K562 (cell line): Measurements from ENCODE around the gene HLA-DOB. TPM values are rescaled to one million over a fixed set of nuclear protein-coding genes. Genes with fewer than 3 reads are reported as not detected.

Experiments
- ARID1B ChIP-seq: fragments of 450-650 bp; IDR thresholded peaks from 2 replicates; pipeline ENCODE4 v1.6.1; 2016; ENCODE audit warnings: antibody characterized with exemption, mild to moderate bottlenecking, inconsistent platforms
- BRCA1 ChIP-seq, 2 experiments: fragments of 450-650 bp in 1 of 2; sonication (generic) in 1 of 2; formaldehyde crosslinking in 1 of 2; IDR thresholded peaks; 2 replicates each; pipeline versions ENCODE4 v1.5.0 to v1.6.1; 2017 to 2020; ENCODE audit warnings: mild to moderate bottlenecking in 1 of 2, missing genetic modification reagents in 1 of 2
- ETV6 ChIP-seq, 3 experiments: fragments of 150-350 bp in 1 of 3; sonication (generic) in 1 of 3; formaldehyde crosslinking in 1 of 3; IDR thresholded peaks; 2 replicates each; pipeline versions ENCODE4 v1.6.1 to v1.8.0; 2014 to 2022; ENCODE audit warnings: borderline replicate concordance in 2 of 3, low read depth in 2 of 3, antibody characterized with exemption in 1 of 3, low read length in 1 of 3, mild to moderate bottlenecking in 1 of 3, missing genetic modification reagents in 1 of 3
- FOXM1 ChIP-seq, 2 experiments: fragments of 450-650 bp in 1 of 2; sonication (generic) in 1 of 2; formaldehyde crosslinking in 1 of 2; IDR thresholded peaks; 2 replicates each; pipeline versions ENCODE4 v1.6.1 to v1.9.0; 2017 to 2022; ENCODE audit warnings: low read depth in 2 of 2, mild to moderate bottlenecking in 2 of 2, missing genetic modification reagents in 1 of 2, moderate library complexity in 1 of 2
- FUS ChIP-seq: fragments of 200-400 bp; formaldehyde crosslinking; optimal IDR thresholded peaks from 2 replicates; pipeline ENCODE3; 2017; ENCODE audit warnings: low read depth, low read length
- HDAC1 ChIP-seq, 2 experiments: fragments of 450-650 bp; IDR thresholded peaks; 2 replicates each; pipeline ENCODE4 v1.6.1; 2016 to 2017; ENCODE audit warnings: inconsistent platforms in 1 of 2, mild to moderate bottlenecking in 1 of 2, moderate library complexity in 1 of 2
- HIVEP1 ChIP-seq: fragments of 250-450 bp; sonication (Bioruptor Pico); IDR thresholded peaks from 2 replicates; pipeline ENCODE4 v1.4.0; 2020; ENCODE audit warnings: mild to moderate bottlenecking
- HMGN3 ChIP-seq: IDR thresholded peaks from 2 replicates; pipeline ENCODE4 v1.6.1; 2011; ENCODE audit warnings: borderline replicate concordance, low read depth, mild to moderate bottlenecking, mixed read lengths, low read length; ENCODE audit not compliant: insufficient read length; ENCODE audit errors: extremely low read depth
- HNRNPUL1 ChIP-seq: fragments of 200-400 bp; formaldehyde crosslinking; IDR thresholded peaks from 2 replicates; pipeline ENCODE4 v1.6.1; 2017; ENCODE audit warnings: low read length
- MCM5 ChIP-seq: fragments of 450-650 bp; IDR thresholded peaks from 2 replicates; pipeline ENCODE4 v1.6.1; 2016; ENCODE audit warnings: low read depth
- NCOA6 ChIP-seq: fragments of 450-650 bp; IDR thresholded peaks from 2 replicates; pipeline ENCODE4 v1.6.1; 2017; ENCODE audit warnings: mild to moderate bottlenecking
- PHF8 ChIP-seq: fragments of 200-600 bp; sonication (generic); IDR thresholded peaks from 2 replicates; pipeline ENCODE4 v1.6.1; 2012; ENCODE audit warnings: mixed run types, mild to moderate bottlenecking, inconsistent platforms, low read length, moderate library complexity, borderline replicate concordance
- RB1 ChIP-seq: fragments of 450-650 bp; IDR thresholded peaks from 2 replicates; pipeline ENCODE4 v1.6.1; 2017; ENCODE audit warnings: low read depth, mild to moderate bottlenecking
- SREBF2 ChIP-seq: sonication (generic); formaldehyde crosslinking; IDR thresholded peaks from 2 replicates; pipeline ENCODE4 v1.4.0; 2020; ENCODE audit warnings: mild to moderate bottlenecking, missing genetic modification reagents
- STAT6 ChIP-seq: sonication (generic); formaldehyde crosslinking; IDR thresholded peaks from 2 replicates; pipeline ENCODE4 v1.8.1; 2023; ENCODE audit warnings: mild to moderate bottlenecking, missing genetic modification reagents
- TAF1 ChIP-seq: IDR thresholded peaks from 2 replicates; pipeline ENCODE4 v1.6.1; 2011; ENCODE audit warnings: mild to moderate bottlenecking, low read length, moderate library complexity; ENCODE audit not compliant: insufficient read depth, control insufficient read depth, severe bottlenecking; ENCODE audit errors: extremely low read depth
- ZNF124 ChIP-seq: sonication (generic); formaldehyde crosslinking; IDR thresholded peaks from 2 replicates; pipeline ENCODE4 v1.8.1; 2022; ENCODE audit warnings: missing genetic modification reagents
- ZNF224 ChIP-seq: sonication (generic); formaldehyde crosslinking; IDR thresholded peaks from 2 replicates; pipeline ENCODE4 v1.8.0; 2022; ENCODE audit warnings: mild to moderate bottlenecking, missing genetic modification reagents
- ZNF584 ChIP-seq: fragments of 200-800 bp; sonication (Bioruptor generic); IDR thresholded peaks from 2 replicates; pipeline ENCODE4 v1.6.1; 2016; ENCODE audit warnings: low read depth, mild to moderate bottlenecking, missing genetic modification characterization, missing compliant biosample characterization
- ZNF592 ChIP-seq: fragments of 450-650 bp; IDR thresholded peaks from 2 replicates; pipeline ENCODE4 v1.6.1; 2017; ENCODE audit warnings: antibody characterized with exemption, mild to moderate bottlenecking
- polyA plus RNA-seq, 8 experiments: library from polyadenylated mRNA; depleted of rRNA in 4 of 8; stranded (reverse) in 5 of 8; unstranded in 3 of 8; fragments of >200 nt; fragmentation: Nextera tagmentation in 2 of 8; fragmentation: Illumina TruSeq in 1 of 8; extraction: Ambion mirVana in 2 of 8; extraction: Trizol in 1 of 8; gene quantifications; 2 replicates each; pipeline versions ENCODE4 v1.2.1 to v1.2.3, GENCODE V29; 2011 to 2014; ENCODE audit warnings: inconsistent platforms in 1 of 8, missing spikeins in 1 of 8
- total RNA-seq, 7 experiments: library from RNA; depleted of rRNA in 6 of 7; stranded (reverse); fragments of >200 nt in 6 of 7; fragmentation: Illumina TruSeq in 2 of 7; extraction: Trizol in 2 of 7; gene quantifications; 2 replicates each; pipeline versions ENCODE4 v1.2.1 to v1.2.3, GENCODE V29; 2011 to 2021; ENCODE audit warnings: low replicate concordance in 1 of 7

HLA-DOB gene
- total and polyA plus RNA-seq, 9 of the 15 experiments (the other 6 are each of a cell fraction or from before 2014, with no cell fraction given): 1.2 to 4.0 (median 2.5) TPM

- no peak for TF ChIP-seq ZNF592
- TF ChIP-seq FUS: peak; percentile 54
- TF ChIP-seq ZNF584 (CRISPR knock-in tag): no peak
- TF ChIP-seq BRCA1 (IDR thresholded peaks at IDR 0.05): no peak
- TF ChIP-seq BRCA1 (CRISPR knock-in tag; IDR thresholded peaks at IDR 0.05): no peak
- 0 out of 2 replicates have a peak, but pooled peaks have one; percentile 82 for TF ChIP-seq SREBF2 (CRISPR knock-in tag)
- TF ChIP-seq NCOA6: no peak
- TF ChIP-seq ZNF124: no peak
- TF ChIP-seq ETV6 (IDR thresholded peaks at IDR 0.05; ENCODE audit: borderline replicate concordance in 1 of 2, low read depth in 2 of 2, low read length in 1 of 2): no peak
- TF ChIP-seq ETV6 (CRISPR knock-in tag; IDR thresholded peaks at IDR 0.05; ENCODE audit: borderline replicate concordance): peak; percentile 83; the same call in 1 of the 2 replicates
- no peak for TF ChIP-seq HIVEP1 (CRISPR knock-in tag)
- TF ChIP-seq ARID1B: peak; percentile 62; the same call in 1 of the 2 replicates
- peak; percentile 17 for TF ChIP-seq TAF1
- peak; percentile 76; the same call in 1 of the 2 replicates for TF ChIP-seq ZNF224
- peak; percentile 80; the same call in 1 of the 2 replicates for TF ChIP-seq PHF8
- peak; percentile 57; the same call in 1 of the 2 replicates for TF ChIP-seq FOXM1 (IDR thresholded peaks at IDR 0.05; ENCODE audit: low read depth)
- TF ChIP-seq FOXM1 (CRISPR knock-in tag; IDR thresholded peaks at IDR 0.05; ENCODE audit: low read depth): no peak
- TF ChIP-seq HMGN3: peak; percentile 91
- no peak for TF ChIP-seq HNRNPUL1
- TF ChIP-seq HDAC1 (IDR thresholded peaks at IDR 0.05): peak in 1 of 2 experiments; percentile 90; a peak in 2 of 4 replicates
- TF ChIP-seq STAT6: 0 out of 2 replicates have a peak, but pooled peaks have one; percentile 58
- TF ChIP-seq RB1: peak; percentile 99
- TF ChIP-seq MCM5: no peak
Observed at GRCh38 chr6:32853541-32854375, 37.0 kb upstream of the HLA-DOB start, which contains the start of the genes PSMB9 and TAP1 (continued).
